ENCODE data around the gene CLDN14. TPM values are rescaled to one million over a fixed set of nuclear protein-coding genes. Genes with fewer than 3 reads are reported as not detected.
"Not testable (repeated sequence)": the region's sequence is repeated elsewhere in the genome, so short reads cannot be mapped to it uniquely, and the experiment has no call there.

CLDN14 gene
- total RNA-seq, 1 donor from 2014 or later = not detected

GRCh38 chr21:36481639-36482038 is 1.7 kb upstream of the CLDN14 start:
- DNase-seq (no peak), ATAC-seq (no peak)
- Histone ChIP-seq H3K9me3 (no peaks in the 10 kb centered on the region), H3K27ac (no peak overlapping the region), H3K36me3 (no peaks in the 10 kb centered on the region), H3K4me3 (no peak overlapping the region), H3K27me3 (no peaks in the 10 kb centered on the region), H3K4me1 (peaks cover 4% of the 10 kb centered on the region)
- TF ChIP-seq CTCF (IDR thresholded peaks at IDR 0.05) = no peak
- intact Hi-C loops (cut with DNase I) = no loop called here

GRCh38 chr21:36480618-36481017 is 696 bp upstream of the CLDN14 start:
- peak overlapping the region; percentile 6 for H3K27ac ChIP-seq
- DNase-seq = no peak
- H3K4me1 ChIP-seq = peaks cover 4% of the 10 kb centered on the region
- no peak for TF ChIP-seq CTCF (IDR thresholded peaks at IDR 0.05)
- ATAC-seq = no peak
- no peak overlapping the region for H3K4me3 ChIP-seq
- intact Hi-C loops (cut with DNase I) = no loop called here
- no peaks in the 10 kb centered on the region for H3K9me3 ChIP-seq
- no peaks in the 10 kb centered on the region for H3K36me3 ChIP-seq
- no peaks in the 10 kb centered on the region for H3K27me3 ChIP-seq

- no peak for DNase-seq
- H3K4me3 ChIP-seq = no peak overlapping the region
- H3K9me3 ChIP-seq = no peaks in the 10 kb centered on the region
- H3K27ac ChIP-seq = no peak overlapping the region
- H3K4me1 ChIP-seq = peaks cover 4% of the 10 kb centered on the region
- no peaks in the 10 kb centered on the region for H3K27me3 ChIP-seq
- H3K36me3 ChIP-seq = no peaks in the 10 kb centered on the region
- ATAC-seq = no peak
- intact Hi-C loops (cut with DNase I) = no loop called here
- no peak for TF ChIP-seq CTCF (IDR thresholded peaks at IDR 0.05)
Observed at GRCh38 chr21:36478941-36479340, 981 bp downstream of the CLDN14 start.

- DNase-seq (no peak), ATAC-seq (no peak)
- intact Hi-C loops (cut with DNase I) = no loop called here
- no peak for TF ChIP-seq CTCF (IDR thresholded peaks at IDR 0.05)
- no peaks in the 10 kb centered on the region for H3K36me3 ChIP-seq
- no peaks in the 10 kb centered on the region for H3K27me3 ChIP-seq
- H3K27ac ChIP-seq = no peak overlapping the region
- peaks cover 4% of the 10 kb centered on the region for H3K4me1 ChIP-seq
- no peak overlapping the region for H3K4me3 ChIP-seq
- no peaks in the 10 kb centered on the region for H3K9me3 ChIP-seq
Observed at GRCh38 chr21:36478207-36478701, 1.7 kb downstream of the CLDN14 start.

GRCh38 chr21:36477559-36477958 is 2.4 kb downstream of the CLDN14 start:
- intact Hi-C loops (cut with DNase I) = no loop called here
- ATAC-seq (no peak), DNase-seq (no peak)
- Histone ChIP-seq H3K4me3 (no peak overlapping the region), H3K9me3 (no peaks in the 10 kb centered on the region), H3K27ac (no peak overlapping the region), H3K36me3 (no peaks in the 10 kb centered on the region), H3K4me1 (peaks cover 4% of the 10 kb centered on the region), H3K27me3 (no peaks in the 10 kb centered on the region)
- TF ChIP-seq CTCF (IDR thresholded peaks at IDR 0.05) = no peak

GRCh38 chr21:36477001-36477400 is 2.9 kb downstream of the CLDN14 start:
- no peak overlapping the region for H3K4me3 ChIP-seq
- ATAC-seq = no peak
- no peak for TF ChIP-seq CTCF (IDR thresholded peaks at IDR 0.05)
- no peaks in the 10 kb centered on the region for H3K27me3 ChIP-seq
- intact Hi-C loops (cut with DNase I) = no loop called here
- no peaks in the 10 kb centered on the region for H3K9me3 ChIP-seq
- H3K4me1 ChIP-seq = peaks cover 4% of the 10 kb centered on the region
- no peak overlapping the region for H3K27ac ChIP-seq
- H3K36me3 ChIP-seq = no peaks in the 10 kb centered on the region
- no peak for DNase-seq

GRCh38 chr21:36476541-36476940 is 3.4 kb downstream of the CLDN14 start:
- H3K27ac ChIP-seq; H3K27me3 ChIP-seq; H3K9me3 ChIP-seq; ATAC-seq; intact Hi-C loops (cut with DNase I); H3K4me3 ChIP-seq; DNase-seq; H3K4me1 ChIP-seq; H3K36me3 ChIP-seq: not testable (repeated sequence)

All from upper lobe of right lung (tissue), 1 donor.